Measurements from ENCODE around the gene MVD. TPM values are rescaled to one million over a fixed set of nuclear protein-coding genes. Genes with fewer than 3 reads are reported as not detected.

The MVD gene
- total RNA-seq, 1 experiment from 2014 or later: 119 TPM

DNA sequence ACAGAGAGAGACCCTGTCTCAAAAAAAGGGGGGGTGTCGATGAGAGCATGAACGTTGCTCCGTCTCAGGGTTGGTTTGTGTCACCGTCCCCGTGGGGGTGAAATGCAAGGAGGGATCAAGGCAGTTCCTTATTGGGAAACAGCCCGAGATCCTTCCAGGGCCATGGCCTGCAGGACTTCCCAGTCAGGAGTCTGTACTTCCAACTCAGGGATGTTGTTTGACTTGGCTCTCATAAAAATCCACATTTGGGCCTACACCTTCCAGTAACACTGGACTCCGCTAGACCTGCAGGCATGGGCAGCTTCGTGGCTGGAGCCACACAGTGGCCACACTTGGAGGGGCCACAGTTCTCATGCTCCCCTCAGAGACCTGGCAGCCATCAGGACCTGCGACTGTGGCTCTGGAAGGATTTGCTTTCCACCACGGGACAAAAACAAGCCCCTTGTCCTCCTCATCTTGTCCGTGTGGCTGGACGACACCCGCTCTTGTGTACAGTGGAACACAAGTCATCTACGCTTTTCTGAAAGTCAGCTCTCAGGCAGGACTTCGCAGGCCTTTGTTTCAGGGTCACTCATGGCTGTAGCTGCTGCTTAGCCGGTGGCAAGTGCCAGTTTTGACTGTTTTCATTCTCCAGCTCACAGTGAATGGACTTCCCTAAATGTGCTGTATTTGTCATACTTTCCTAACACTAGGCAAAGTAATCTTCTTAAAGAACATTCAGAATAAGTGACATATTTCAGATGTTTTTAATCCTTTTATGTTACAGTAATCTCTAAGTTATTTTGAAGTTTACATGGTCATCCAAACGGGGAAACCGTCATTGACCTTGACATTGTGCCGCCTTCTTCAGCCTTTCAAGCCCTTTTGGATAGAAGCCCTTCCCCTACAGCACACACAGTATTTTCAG is 48.7 kb downstream of the MVD start (continued):
- TF ChIP-seq YY1 (IDR thresholded peaks at IDR 0.05; ENCODE audit: extremely low read depth, insufficient replicate concordance, low read depth, low read length) (no peak), SIN3A (IDR thresholded peaks at IDR 0.05; ENCODE audit: low read depth) (no peak), SP1 (IDR thresholded peaks at IDR 0.05; ENCODE audit: low read depth) (no peak), TCF7L2 (IDR thresholded peaks at IDR 0.05; ENCODE audit: borderline replicate concordance, extremely low read depth, insufficient read depth, insufficient read length) (no peak)
- TF ChIP-seq, protein P1, sequence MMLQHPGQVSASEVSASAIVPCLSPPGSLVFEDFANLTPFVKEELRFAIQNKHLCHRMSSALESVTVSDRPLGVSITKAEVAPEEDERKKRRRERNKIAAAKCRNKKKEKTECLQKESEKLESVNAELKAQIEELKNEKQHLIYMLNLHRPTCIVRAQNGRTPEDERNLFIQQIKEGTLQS (IDR thresholded peaks at IDR 0.05): no peak

DNA sequence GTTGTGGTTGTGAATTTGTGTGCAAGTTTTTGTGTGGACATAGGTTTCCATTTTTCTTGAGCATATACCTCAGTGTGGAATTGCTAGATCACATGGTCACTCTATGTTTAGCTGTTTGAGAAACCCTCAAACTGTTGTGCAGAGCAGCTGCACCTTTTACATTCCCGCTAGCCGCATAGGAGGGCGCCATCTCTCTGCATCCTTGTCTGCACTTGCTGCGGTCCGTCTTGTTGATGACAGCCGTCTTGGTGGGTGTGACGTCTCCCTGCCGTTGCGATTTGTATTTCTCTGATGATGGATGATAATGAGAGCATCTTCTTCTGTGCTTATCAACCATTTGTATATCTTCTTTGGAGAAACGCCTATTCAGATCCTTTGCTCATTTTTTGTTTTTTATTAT is 49.6 kb downstream of the MVD start:
- ChIA-PET POLR2A (no interaction called here), CTCF (no interaction called here), RAD21 (ENCODE audit: low non-redundant PET in 1 of 2, low total read pairs in 2 of 2, uncharacterized antibody in 2 of 2, unreplicated experiment in 2 of 2) (no interaction called here)
- peaks cover 9% of the 10 kb centered on the region; the same call in 1 of the 2 replicates for H4K20me1 ChIP-seq (ENCODE audit: insufficient read depth)
- no peak overlapping the region for H3K4me3 ChIP-seq (replicated peaks in 1 of 2; ENCODE audit: low read depth in 1 of 2, low read length in 2 of 2)
- H3K9me3 ChIP-seq (ENCODE audit: control insufficient read depth in 1 of 2, insufficient read depth in 1 of 2, low read depth in 1 of 2, low read length in 2 of 2): no peaks in the 10 kb centered on the region
- no peak overlapping the region for H3K27ac ChIP-seq (ENCODE audit: low read depth, low read length)
- no peak overlapping the region for H3K9ac ChIP-seq (ENCODE audit: low read length)
- no TSS peak for BruUV-seq (replicated peaks)
- no peak overlapping the region for H3K4me2 ChIP-seq (ENCODE audit: low read length)
- peaks cover 23 to 48% of the 10 kb centered on the region in 2 experiments; a peak in 3 of 4 replicates for H3K36me3 ChIP-seq (ENCODE audit: control insufficient read depth in 1 of 2, insufficient read depth in 2 of 2, low read length in 2 of 2)
- no peak for DNase-seq (ENCODE audit: low read depth, low spot score)
- peaks cover 80% of the 10 kb centered on the region for H3K79me2 ChIP-seq (ENCODE audit: insufficient read depth, low read length)
- no peaks in the 10 kb centered on the region for H3K27me3 ChIP-seq (ENCODE audit: insufficient read depth, low read length)
- H2AFZ ChIP-seq (ENCODE audit: low read depth, low read length, poor library complexity, severe bottlenecking): no peak overlapping the region
- H3K4me1 ChIP-seq (ENCODE audit: control insufficient read depth in 1 of 2, insufficient read depth in 2 of 2, low read length in 2 of 2): no peaks in the 10 kb centered on the region
- ATAC-seq: no peak
- no peaks in the 10 kb centered on the region for H3K9me2 ChIP-seq (ENCODE audit: insufficient read depth)
- intact Hi-C loops (cut with micrococcal nuclease): no loop called here
- no peak for TF ChIP-seq POLR2AphosphoS5 (IDR thresholded peaks at IDR 0.05; ENCODE audit: low read depth, low read length)
- no peak for TF ChIP-seq EGR1 (IDR thresholded peaks at IDR 0.05; ENCODE audit: low read depth)
- TF ChIP-seq CTCF (IDR thresholded peaks at IDR 0.05 in 2 of 3, conservative IDR thresholded peaks at IDR 0.05 in 1 of 3; ENCODE audit: borderline replicate concordance in 1 of 3, insufficient read depth in 1 of 3, low read depth in 2 of 3, low read length in 2 of 3): no peak
- no peak for TF ChIP-seq TCF7L2 (IDR thresholded peaks at IDR 0.05; ENCODE audit: borderline replicate concordance, extremely low read depth, insufficient read depth, insufficient read length)
- no peak for TF ChIP-seq ZNF274 (IDR thresholded peaks at IDR 0.05; ENCODE audit: low read depth, low read length)
- TF ChIP-seq JUND (IDR thresholded peaks at IDR 0.05): no peak
- TF ChIP-seq EZH2phosphoT487 (IDR thresholded peaks at IDR 0.05; ENCODE audit: borderline replicate concordance): no peak
- no peak for TF ChIP-seq ZBTB33 (IDR thresholded peaks at IDR 0.05; ENCODE audit: extremely low read depth, insufficient replicate concordance, low read length)
- TF ChIP-seq ELF1 (IDR thresholded peaks at IDR 0.05; ENCODE audit: borderline replicate concordance, low read depth): no peak
- TF ChIP-seq REST (IDR thresholded peaks at IDR 0.05; ENCODE audit: low read depth): no peak
- no peak for TF ChIP-seq EZH2 (IDR thresholded peaks at IDR 0.05)
